MCF 10A (cell line): ENCODE results near the gene YPEL2. TPM values are rescaled to one million over a fixed set of nuclear protein-coding genes. Genes with fewer than 3 reads are reported as not detected.

Experiments used
- BruUV-seq: library from RNA; stranded (reverse); fragments of 400-500 nt; replicated peaks from 2 replicates; lab custom pipeline; 2021; lab: Mats Ljungman, UMichigan
- CTCF ChIA-PET: fragments of 300-600 bp; sonication (Branson Sonifier 250); formaldehyde crosslinking; extraction: SDS; loops from one replicate; lab custom pipeline; 2021; ENCODE audit warnings: antibody characterized with exemption, inconsistent platforms; lab: Yijun Ruan, JAX
- POLR2A ChIA-PET: fragments of 300-600, 350-650 bp; sonication (Branson Sonifier 250); formaldehyde crosslinking; extraction: SDS; loops from one replicate; lab custom pipeline; 2020; ENCODE audit warnings: antibody characterized with exemption, inconsistent platforms; lab: Yijun Ruan, JAX
- DNase-seq: peaks from one replicate; pipeline ENCODE4 v3.0.0-alpha.2; 2018; ENCODE audit not compliant: unreplicated experiment
- H3K27ac Mint-ChIP-seq: one replicate; pipeline ENCODE4 v1.8.0; 2022; ENCODE audit warnings: mild to moderate bottlenecking, low read depth, mixed read lengths; ENCODE audit not compliant: unreplicated experiment
- H3K27me3 Mint-ChIP-seq: one replicate; pipeline ENCODE4 v1.8.0; 2022; ENCODE audit warnings: mixed read lengths; ENCODE audit not compliant: insufficient read depth, unreplicated experiment
- H3K36me3 Mint-ChIP-seq: one replicate; pipeline ENCODE4 v1.8.0; 2022; ENCODE audit warnings: mild to moderate bottlenecking, moderate library complexity, mixed read lengths; ENCODE audit not compliant: insufficient read depth, unreplicated experiment
- H3K4me1 Mint-ChIP-seq: one replicate; pipeline ENCODE4 v1.8.0; 2022; ENCODE audit warnings: mixed read lengths; ENCODE audit not compliant: insufficient read depth, unreplicated experiment
- H3K4me3 Mint-ChIP-seq: one replicate; pipeline ENCODE4 v1.8.0; 2022; ENCODE audit warnings: mild to moderate bottlenecking, moderate library complexity, mixed read lengths; ENCODE audit not compliant: unreplicated experiment
- H3K9me3 Mint-ChIP-seq: one replicate; pipeline ENCODE4 v1.8.0; 2022; ENCODE audit warnings: mixed read lengths; ENCODE audit not compliant: unreplicated experiment
- intact Hi-C: fragments of 100-400 bp; cut with micrococcal nuclease; formaldehyde crosslinking; loops from 2 replicates; pipeline ENCODE4 v1.14.1; 2022
- total RNA-seq: library from RNA; stranded (reverse); gene quantifications from 2 replicates; pipeline ENCODE4 v1.2.3, GENCODE V29; 2022
- TF ChIP-seq, protein P1 (sequence below): fragments of 200-600 bp; IDR thresholded peaks from one replicate; pipeline ENCODE4 v1.8.0; 2022; ENCODE audit warnings: antibody characterized with exemption, mild to moderate bottlenecking; ENCODE audit not compliant: unreplicated experiment

YPEL2 gene
- total RNA-seq, 1 experiment from 2014 or later = 2.1 TPM

DNA sequence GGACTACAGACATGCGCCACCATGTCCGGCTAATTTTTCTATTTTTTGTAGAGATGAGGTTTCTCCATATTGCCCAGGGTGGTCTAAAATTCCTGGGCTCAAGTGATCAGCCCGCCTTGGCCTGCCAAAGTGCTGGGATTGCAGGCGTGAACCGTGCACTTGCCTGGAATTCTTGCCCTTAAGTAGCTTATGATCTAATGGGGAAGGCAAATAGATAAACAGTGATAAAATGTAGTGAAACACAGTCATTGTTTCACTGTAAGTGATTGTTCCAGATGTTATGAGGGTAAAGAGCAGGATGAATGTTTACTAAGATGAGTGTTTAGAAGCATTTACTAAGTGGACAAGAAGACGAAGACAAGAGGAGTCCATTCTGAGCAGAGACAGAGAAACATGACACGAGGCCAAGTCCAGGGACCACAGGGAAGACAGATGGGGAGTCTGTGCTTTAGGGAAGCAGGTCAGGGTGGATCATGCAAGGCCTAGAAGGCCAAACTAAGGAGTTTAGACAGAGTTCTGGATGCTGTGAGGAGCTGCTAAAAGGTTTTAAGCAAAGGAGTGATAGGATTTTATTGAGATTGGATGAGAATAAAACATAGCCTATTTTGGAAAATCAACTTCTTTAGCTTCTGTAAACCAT lies 36.9 kb downstream of the YPEL2 start:
- Mint-ChIP-seq H3K27ac (no peak overlapping the region), H3K27me3 (no peaks in the 10 kb centered on the region), H3K4me3 (no peak overlapping the region), H3K36me3 (peaks cover 8% of the 10 kb centered on the region), H3K9me3 (no peaks in the 10 kb centered on the region), H3K4me1 (peaks cover 22% of the 10 kb centered on the region)
- CTCF ChIA-PET = interaction anchor here (0.9 kb wide), 1 partner anchor 42 kb away, joined by 4 read pairs; no protein-coding TSS in a partner anchor
- DNase-seq = no peak
- intact Hi-C loops = no loop called here
- no TSS peak for BruUV-seq
- TF ChIP-seq, protein P1, sequence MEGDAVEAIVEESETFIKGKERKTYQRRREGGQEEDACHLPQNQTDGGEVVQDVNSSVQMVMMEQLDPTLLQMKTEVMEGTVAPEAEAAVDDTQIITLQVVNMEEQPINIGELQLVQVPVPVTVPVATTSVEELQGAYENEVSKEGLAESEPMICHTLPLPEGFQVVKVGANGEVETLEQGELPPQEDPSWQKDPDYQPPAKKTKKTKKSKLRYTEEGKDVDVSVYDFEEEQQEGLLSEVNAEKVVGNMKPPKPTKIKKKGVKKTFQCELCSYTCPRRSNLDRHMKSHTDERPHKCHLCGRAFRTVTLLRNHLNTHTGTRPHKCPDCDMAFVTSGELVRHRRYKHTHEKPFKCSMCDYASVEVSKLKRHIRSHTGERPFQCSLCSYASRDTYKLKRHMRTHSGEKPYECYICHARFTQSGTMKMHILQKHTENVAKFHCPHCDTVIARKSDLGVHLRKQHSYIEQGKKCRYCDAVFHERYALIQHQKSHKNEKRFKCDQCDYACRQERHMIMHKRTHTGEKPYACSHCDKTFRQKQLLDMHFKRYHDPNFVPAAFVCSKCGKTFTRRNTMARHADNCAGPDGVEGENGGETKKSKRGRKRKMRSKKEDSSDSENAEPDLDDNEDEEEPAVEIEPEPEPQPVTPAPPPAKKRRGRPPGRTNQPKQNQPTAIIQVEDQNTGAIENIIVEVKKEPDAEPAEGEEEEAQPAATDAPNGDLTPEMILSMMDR = no peak
- POLR2A ChIA-PET = interaction anchor here (0.5 kb wide), 1 partner anchor 68 kb away, joined by 3 read pairs; no protein-coding TSS in a partner anchor

DNA sequence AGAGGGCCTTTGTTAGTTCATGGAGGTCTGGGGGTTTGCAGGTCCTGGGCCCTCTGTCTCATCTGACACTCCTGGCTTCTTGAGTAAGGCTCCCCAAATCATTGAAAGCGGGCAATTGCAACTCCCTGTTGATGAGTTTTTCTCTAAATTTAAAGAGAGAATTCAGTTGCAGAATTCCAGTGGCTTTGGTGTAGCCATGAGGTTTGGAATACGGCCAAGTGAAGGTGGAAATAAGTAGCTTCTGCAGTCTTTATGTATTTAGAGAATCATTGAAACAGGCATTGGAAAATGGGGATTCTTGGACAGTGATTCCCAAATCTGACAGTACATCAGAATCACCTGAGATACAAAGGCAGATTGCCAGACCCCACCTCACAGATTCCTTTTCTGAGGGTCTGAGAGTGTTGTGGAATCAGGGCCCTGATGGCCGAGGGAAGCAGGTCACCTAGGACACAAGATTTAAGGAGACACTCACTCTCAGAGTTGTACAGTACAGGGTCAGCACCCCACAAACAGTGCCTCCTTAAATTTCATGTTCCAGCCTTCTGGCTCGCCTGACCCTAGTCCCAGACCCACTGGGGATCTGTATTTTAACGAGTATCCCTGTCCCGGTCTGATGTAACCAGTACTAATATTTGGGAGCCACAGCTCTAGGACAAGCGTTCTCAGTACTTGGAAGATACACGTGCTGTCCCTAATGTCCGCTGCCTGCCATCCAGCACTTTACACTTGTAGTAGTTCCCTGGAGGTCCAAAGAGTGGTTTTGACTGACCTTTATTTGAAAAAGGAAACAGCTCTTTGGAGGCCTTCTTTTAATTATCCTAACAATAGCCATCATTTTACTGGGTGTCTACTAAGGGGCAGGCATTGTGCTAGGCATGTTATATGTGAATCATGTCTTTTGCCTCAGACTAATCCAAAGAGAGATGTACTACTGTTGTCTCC lies 37.8 kb downstream of the YPEL2 start:
- intact Hi-C loops = no loop called here
- H3K4me1 Mint-ChIP-seq = peaks cover 26% of the 10 kb centered on the region
- ChIA-PET POLR2A (interaction anchor here (0.5 to 0.7 kb wide), 3 partner anchors 16 to 69 kb away, joined by 3 read pairs; no protein-coding TSS in a partner anchor), CTCF (interaction anchor here (0.6 kb wide), 1 partner anchor 48 kb away, joined by 4 read pairs; no protein-coding TSS in a partner anchor)
- H3K27ac Mint-ChIP-seq = no peak overlapping the region
- TF ChIP-seq, protein P1 = no peak
- H3K36me3 Mint-ChIP-seq = peaks cover 4% of the 10 kb centered on the region
- H3K27me3 Mint-ChIP-seq = no peaks in the 10 kb centered on the region
- no peaks in the 10 kb centered on the region for H3K9me3 Mint-ChIP-seq
- no peak overlapping the region for H3K4me3 Mint-ChIP-seq
- BruUV-seq = no TSS peak
- no peak for DNase-seq

DNA sequence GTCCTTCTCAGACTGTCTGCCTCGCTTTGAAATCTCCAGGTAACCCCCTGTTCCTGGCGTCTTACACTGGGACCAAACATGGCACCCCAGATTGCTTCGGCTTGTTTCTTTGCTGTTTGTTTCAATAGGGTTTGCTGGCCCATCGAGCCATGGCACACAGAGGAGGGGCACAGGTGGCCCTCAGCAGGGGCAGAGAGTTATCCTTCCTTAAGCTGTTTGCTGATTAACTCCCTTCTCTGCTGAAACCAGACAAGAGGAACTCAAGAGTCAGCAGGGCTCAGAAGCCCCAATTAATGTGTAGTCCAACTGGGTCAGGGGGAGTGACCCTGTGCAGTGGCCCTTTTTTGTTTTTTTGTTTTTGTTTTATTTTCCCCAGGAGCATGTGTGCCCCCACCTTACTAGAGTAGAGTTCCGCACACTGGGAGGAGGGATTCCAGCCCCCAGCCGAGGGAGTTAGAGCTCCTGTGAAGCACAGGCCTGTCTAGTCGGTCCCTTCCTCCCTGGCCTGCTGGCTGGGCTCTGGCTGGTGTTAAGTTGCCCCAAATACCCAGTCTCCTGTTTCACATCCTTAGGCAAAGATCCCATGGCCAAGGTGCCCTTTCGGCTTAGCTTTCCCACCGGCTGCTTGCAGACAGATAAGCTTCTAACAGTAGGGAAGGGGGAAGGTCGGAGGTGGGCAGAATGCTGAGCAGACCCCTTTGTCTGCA lies 39.3 kb downstream of the YPEL2 start:
- Mint-ChIP-seq H3K9me3 (no peaks in the 10 kb centered on the region), H3K4me3 (no peak overlapping the region), H3K27me3 (no peaks in the 10 kb centered on the region), H3K36me3 (peaks cover 4% of the 10 kb centered on the region), H3K4me1 (peaks cover 29% of the 10 kb centered on the region), H3K27ac (no peak overlapping the region)
- no TSS peak for BruUV-seq
- DNase-seq = no peak
- CTCF ChIA-PET = interaction anchor here (0.6 kb wide), 2 partner anchors 9 to 41 kb away, joined by 3 to 6 read pairs; no protein-coding TSS in a partner anchor
- TF ChIP-seq, protein P1 = no peak
- intact Hi-C loops = no loop called here
- POLR2A ChIA-PET = no interaction called here
